ENCODE results near the gene RDH5.

The RDH5 gene

DNA sequence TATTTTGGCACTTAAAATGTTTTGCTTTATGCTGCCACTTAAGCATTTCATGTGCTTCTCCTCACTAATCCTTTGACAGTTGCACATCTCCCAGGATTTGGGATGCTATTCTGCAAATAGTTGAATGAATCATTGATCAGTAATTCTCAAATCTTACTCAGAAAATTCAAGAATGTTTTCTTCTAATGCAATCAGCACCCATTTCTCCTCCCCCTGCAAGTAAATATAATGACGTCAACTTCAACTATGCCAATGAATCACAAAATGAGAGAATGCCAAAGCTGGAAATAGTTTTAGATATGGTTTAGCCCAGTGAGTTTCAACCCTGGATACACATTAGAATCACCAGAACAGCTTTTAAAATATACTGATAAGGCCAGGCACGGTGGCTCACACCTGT, 6.5 kb upstream of the RDH5 start:
- Histone ChIP-seq H2AK5ac (ENCODE audit: low read length) (no peak overlapping the region), H3K4me1 (ENCODE audit: control insufficient read depth, low read depth, low read length) (peaks cover 18% of the 10 kb centered on the region), H3K4me2 (ENCODE audit: low read length) (no peak overlapping the region), H3K56ac (ENCODE audit: low read length) (no peak overlapping the region), H3K4ac (ENCODE audit: low read depth, low read length) (no peak overlapping the region), H2BK15ac (replicated peaks; ENCODE audit: low read depth) (no peak overlapping the region), H3K27ac (ENCODE audit: low read depth, low read length) (no peak overlapping the region), H3K18ac (ENCODE audit: low read length) (no peak overlapping the region), H4K5ac (ENCODE audit: low read length) (no peak overlapping the region), H4K8ac (ENCODE audit: low read depth, low read length) (no peak overlapping the region), H3K27me3 (ENCODE audit: insufficient read depth, low read length, poor library complexity) (no peaks in the 10 kb centered on the region), H3K4me3 (ENCODE audit: low read length) (no peak overlapping the region), H2BK5ac (ENCODE audit: low read length) (no peak overlapping the region), H3K23ac (ENCODE audit: low read length) (no peak overlapping the region), H3K79me2 (ENCODE audit: control insufficient read depth, insufficient read depth, low read length) (no peaks in the 10 kb centered on the region), H3K9ac (ENCODE audit: low read length) (no peak overlapping the region), H2BK120ac (ENCODE audit: low read depth, low read length) (no peak overlapping the region), H3K36me3 (ENCODE audit: control insufficient read depth, insufficient read depth, low read length) (no peaks in the 10 kb centered on the region), H3K79me1 (ENCODE audit: low read length) (no peaks in the 10 kb centered on the region)
- WGBS (ENCODE audit: extremely low coverage, insufficient coverage, low lambda C conversion rate) = no CpG with 5 or more reads among the region's 2 CpGs
- DNase-seq = no peak

DNA sequence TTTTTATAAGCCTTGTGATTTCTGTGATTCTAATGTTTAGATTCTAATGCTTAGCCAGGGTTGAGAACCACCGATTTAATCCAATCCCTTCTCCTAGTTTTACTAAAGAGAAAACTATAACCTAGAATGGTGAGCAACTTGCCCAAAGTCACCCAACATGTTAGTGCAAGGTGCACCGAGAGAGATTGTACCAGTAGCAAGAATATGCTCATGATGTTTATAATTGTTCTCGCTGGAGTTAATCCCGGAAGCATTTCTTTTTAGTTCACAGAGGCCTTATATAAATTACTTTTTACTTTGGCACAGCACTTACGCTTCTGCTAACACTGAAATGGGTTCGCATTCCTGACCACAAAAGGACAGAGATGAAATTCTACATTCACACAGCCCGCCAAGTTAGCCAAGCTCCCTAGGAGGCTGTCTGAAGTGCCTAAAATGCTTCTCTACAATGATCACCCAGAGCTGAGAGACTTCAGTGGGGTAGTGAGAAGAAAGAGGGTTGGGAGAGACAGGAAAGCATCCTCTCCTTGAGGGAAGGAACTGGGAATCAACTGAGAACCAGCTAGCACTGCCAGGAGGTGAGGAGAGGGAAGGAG, 4.9 kb upstream of the RDH5 start:
- peak overlapping the region; percentile 17 for H3K4me3 ChIP-seq (ENCODE audit: low read length)
- H3K79me1 ChIP-seq (ENCODE audit: low read length) = no peaks in the 10 kb centered on the region
- H3K56ac ChIP-seq (ENCODE audit: low read length) = peak overlapping the region; percentile 63
- no CpG with 5 or more reads among the region's 7 CpGs for WGBS (ENCODE audit: extremely low coverage, insufficient coverage, low lambda C conversion rate)
- peak; percentile 40 for DNase-seq
- H3K18ac ChIP-seq (ENCODE audit: low read length) = peak overlapping the region; percentile 31
- H2AK5ac ChIP-seq (ENCODE audit: low read length) = no peak overlapping the region
- H3K4ac ChIP-seq (ENCODE audit: low read depth, low read length) = no peak overlapping the region
- H3K27me3 ChIP-seq (ENCODE audit: insufficient read depth, low read length, poor library complexity) = no peaks in the 10 kb centered on the region
- no peak overlapping the region for H2BK120ac ChIP-seq (ENCODE audit: low read depth, low read length)
- H3K36me3 ChIP-seq (ENCODE audit: control insufficient read depth, insufficient read depth, low read length) = no peaks in the 10 kb centered on the region
- no peak overlapping the region for H3K23ac ChIP-seq (ENCODE audit: low read length)
- H3K27ac ChIP-seq (ENCODE audit: low read depth, low read length) = no peak overlapping the region
- H3K4me2 ChIP-seq (ENCODE audit: low read length) = peak overlapping the region; percentile 56
- no peaks in the 10 kb centered on the region for H3K79me2 ChIP-seq (ENCODE audit: control insufficient read depth, insufficient read depth, low read length)
- H2BK15ac ChIP-seq (replicated peaks; ENCODE audit: low read depth) = no peak overlapping the region
- peak overlapping the region; percentile 81 for H4K5ac ChIP-seq (ENCODE audit: low read length)
- H2BK5ac ChIP-seq (ENCODE audit: low read length) = no peak overlapping the region
- H3K9ac ChIP-seq (ENCODE audit: low read length) = peak overlapping the region; percentile 61
- H3K4me1 ChIP-seq (ENCODE audit: control insufficient read depth, low read depth, low read length) = peaks cover 17% of the 10 kb centered on the region
- peak overlapping the region; percentile 78 for H4K8ac ChIP-seq (ENCODE audit: low read depth, low read length)

DNA sequence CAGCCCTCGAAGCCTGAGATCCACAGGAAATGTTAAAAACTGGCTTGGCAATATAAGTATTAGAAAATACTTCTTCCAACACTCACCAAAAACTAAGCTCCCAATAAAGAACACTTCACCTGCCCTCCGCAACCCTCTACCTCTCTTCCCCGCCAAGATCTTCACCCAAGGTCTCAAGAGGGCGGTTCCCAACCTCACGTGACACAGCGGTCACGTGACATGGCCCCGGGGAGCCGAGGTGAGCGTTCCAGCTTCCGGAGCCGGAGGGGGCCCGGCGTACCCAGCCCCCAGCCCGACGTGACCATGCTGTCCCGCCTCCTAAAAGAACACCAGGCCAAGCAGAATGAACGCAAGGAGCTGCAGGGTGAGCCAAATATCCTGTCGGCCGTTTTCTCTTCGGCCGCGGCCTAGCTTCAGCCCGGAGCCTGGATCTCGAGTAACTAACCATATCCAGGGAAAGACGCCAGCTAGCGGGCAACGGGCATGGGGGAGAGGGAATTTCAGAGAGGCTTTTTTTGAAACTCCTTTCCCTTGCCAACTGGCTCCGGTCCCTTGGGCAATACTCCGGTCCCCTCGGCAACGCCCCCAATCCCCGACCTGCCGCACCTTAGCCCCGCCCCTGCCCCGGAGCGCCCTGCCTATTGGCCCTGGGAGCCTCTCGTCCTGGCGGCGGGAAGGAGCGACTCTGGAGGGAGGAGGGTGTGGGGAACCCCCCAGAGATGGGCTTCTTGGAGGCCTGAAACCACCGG, 4.2 kb upstream of the RDH5 start, which contains the start of gene BLOC1S1:
BLOC1S1 (plus strand) TSS at position 214 of the 749 bp plus-strand sequence; CDS start at position 220, 6 bp downstream.
- no CpG with 5 or more reads among the region's 42 CpGs for WGBS (ENCODE audit: extremely low coverage, insufficient coverage, low lambda C conversion rate)
- peak within 1 kb of the TSS; percentile 98 for H3K27ac ChIP-seq (ENCODE audit: low read depth, low read length)
- H3K79me2 ChIP-seq (ENCODE audit: control insufficient read depth, insufficient read depth, low read length) = no peaks in the 10 kb centered on the region
- no peak within 1 kb of the TSS for H3K4ac ChIP-seq (ENCODE audit: low read depth, low read length)
- peak within 1 kb of the TSS; percentile 78 for H4K8ac ChIP-seq (ENCODE audit: low read depth, low read length)
- peak; percentile 97 for DNase-seq
- peak within 1 kb of the TSS; percentile 91 for H3K9ac ChIP-seq (ENCODE audit: low read length)
- no peaks in the 10 kb centered on the region for H3K27me3 ChIP-seq (ENCODE audit: insufficient read depth, low read length, poor library complexity)
- H3K36me3 ChIP-seq (ENCODE audit: control insufficient read depth, insufficient read depth, low read length) = no peaks in the 10 kb centered on the region
- H3K18ac ChIP-seq (ENCODE audit: low read length) = peak within 1 kb of the TSS; percentile 93
- H3K23ac ChIP-seq (ENCODE audit: low read length) = no peak within 1 kb of the TSS
- H2BK15ac ChIP-seq (replicated peaks; ENCODE audit: low read depth) = no peak within 1 kb of the TSS
- H2BK5ac ChIP-seq (ENCODE audit: low read length) = peak within 1 kb of the TSS; percentile 53
- peak within 1 kb of the TSS; percentile 79 for H3K4me3 ChIP-seq (ENCODE audit: low read length)
- peak within 1 kb of the TSS; percentile 89 for H3K4me2 ChIP-seq (ENCODE audit: low read length)
- peak within 1 kb of the TSS; percentile 81 for H4K5ac ChIP-seq (ENCODE audit: low read length)
- no peak within 1 kb of the TSS for H2BK120ac ChIP-seq (ENCODE audit: low read depth, low read length)
- no peak within 1 kb of the TSS for H2AK5ac ChIP-seq (ENCODE audit: low read length)
- H3K79me1 ChIP-seq (ENCODE audit: low read length) = no peaks in the 10 kb centered on the region
- H3K4me1 ChIP-seq (ENCODE audit: control insufficient read depth, low read depth, low read length) = peaks cover 17% of the 10 kb centered on the region
- H3K56ac ChIP-seq (ENCODE audit: low read length) = peak within 1 kb of the TSS; percentile 93

DNA sequence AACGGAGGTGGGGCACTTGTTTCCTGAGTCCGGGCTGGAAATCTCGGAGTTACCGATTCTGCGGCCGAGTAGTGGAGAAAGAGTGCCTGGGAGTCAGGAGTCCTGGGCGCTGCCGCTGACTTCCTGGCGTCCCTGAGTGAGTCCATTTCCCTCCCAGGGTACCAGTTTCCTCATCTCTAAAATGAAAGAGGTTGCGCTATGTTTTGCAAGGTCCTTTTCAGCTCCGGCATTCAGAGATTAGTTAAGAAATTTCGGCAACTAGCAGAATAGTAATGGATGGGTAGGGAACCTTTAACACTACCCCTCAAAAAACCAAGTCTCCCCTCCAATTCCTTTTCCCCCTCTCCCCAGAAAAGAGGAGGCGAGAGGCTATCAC, 3.6 kb upstream of the RDH5 start:
- Histone ChIP-seq H4K8ac (ENCODE audit: low read depth, low read length) (no peak overlapping the region), H2BK5ac (ENCODE audit: low read length) (no peak overlapping the region), H3K4ac (ENCODE audit: low read depth, low read length) (no peak overlapping the region), H4K5ac (ENCODE audit: low read length) (no peak overlapping the region), H3K18ac (ENCODE audit: low read length) (no peak overlapping the region), H3K9ac (ENCODE audit: low read length) (peak overlapping the region; percentile 91), H3K79me1 (ENCODE audit: low read length) (no peaks in the 10 kb centered on the region), H3K4me1 (ENCODE audit: control insufficient read depth, low read depth, low read length) (peaks cover 17% of the 10 kb centered on the region), H3K79me2 (ENCODE audit: control insufficient read depth, insufficient read depth, low read length) (no peaks in the 10 kb centered on the region), H3K4me3 (ENCODE audit: low read length) (peak overlapping the region; percentile 70), H3K36me3 (ENCODE audit: control insufficient read depth, insufficient read depth, low read length) (no peaks in the 10 kb centered on the region), H2BK15ac (replicated peaks; ENCODE audit: low read depth) (no peak overlapping the region), H2AK5ac (ENCODE audit: low read length) (no peak overlapping the region), H3K56ac (ENCODE audit: low read length) (peak overlapping the region; percentile 93), H3K27me3 (ENCODE audit: insufficient read depth, low read length, poor library complexity) (no peaks in the 10 kb centered on the region), H3K27ac (ENCODE audit: low read depth, low read length) (peak overlapping the region; percentile 98), H3K23ac (ENCODE audit: low read length) (no peak overlapping the region), H2BK120ac (ENCODE audit: low read depth, low read length) (no peak overlapping the region), H3K4me2 (ENCODE audit: low read length) (peak overlapping the region; percentile 87)
- no peak for DNase-seq
- no CpG with 5 or more reads among the region's 13 CpGs for WGBS (ENCODE audit: extremely low coverage, insufficient coverage, low lambda C conversion rate)

DNA sequence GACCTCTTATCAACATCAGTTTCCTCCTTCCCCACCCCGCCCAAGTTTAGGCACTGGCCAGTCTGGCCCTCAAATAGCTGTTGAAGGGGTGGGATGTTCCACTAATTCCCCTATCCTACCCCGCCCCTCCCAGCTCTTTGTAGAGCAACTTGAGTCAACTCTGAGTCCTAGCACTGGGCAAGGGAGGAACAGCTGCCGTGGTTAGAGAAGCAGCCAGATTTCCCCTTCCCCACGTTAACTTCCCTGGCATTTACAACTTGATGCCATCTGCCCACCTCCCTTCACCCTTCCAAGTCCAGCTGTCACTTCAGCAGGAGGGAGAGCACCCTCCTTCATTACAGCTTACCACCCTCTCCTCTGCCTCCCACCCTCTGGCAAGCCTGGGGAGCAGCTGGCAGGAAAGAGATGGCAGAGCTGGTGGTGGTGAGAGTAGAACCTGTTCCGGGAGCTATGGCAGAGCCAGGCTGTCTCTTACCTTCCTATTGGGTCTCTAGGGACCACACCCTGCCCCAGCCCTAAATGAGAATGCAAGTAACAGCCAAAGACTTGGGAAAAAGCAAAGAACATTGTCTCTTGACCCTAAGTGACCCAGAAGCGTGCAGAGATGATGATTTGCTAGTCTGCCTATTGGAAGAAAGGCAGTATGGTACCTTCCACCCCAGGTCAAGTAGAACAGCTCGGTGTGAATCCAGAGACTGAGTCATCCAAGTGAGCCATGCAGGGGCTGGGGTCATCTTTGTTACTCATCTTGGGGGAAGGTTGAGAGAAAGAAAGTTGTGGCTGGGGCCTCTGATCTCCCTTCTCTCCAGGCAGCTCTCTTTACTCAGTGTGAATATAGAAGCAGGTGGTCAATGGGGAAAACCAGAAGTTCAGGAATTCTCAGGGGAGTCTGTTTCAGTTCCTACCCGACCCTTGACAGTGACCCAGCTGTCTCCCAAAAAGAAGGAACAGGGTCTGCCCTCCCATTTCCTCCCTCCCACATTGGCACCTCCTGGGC, 2.9 kb upstream of the RDH5 start:
- peak overlapping the region; percentile 29 for H3K4ac ChIP-seq (ENCODE audit: low read depth, low read length)
- H2BK120ac ChIP-seq (ENCODE audit: low read depth, low read length) = no peak overlapping the region
- no peaks in the 10 kb centered on the region for H3K27me3 ChIP-seq (ENCODE audit: insufficient read depth, low read length, poor library complexity)
- peak overlapping the region; percentile 76 for H3K18ac ChIP-seq (ENCODE audit: low read length)
- peak overlapping the region; percentile 33 for H2BK5ac ChIP-seq (ENCODE audit: low read length)
- peak overlapping the region; percentile 87 for H3K4me2 ChIP-seq (ENCODE audit: low read length)
- H3K79me1 ChIP-seq (ENCODE audit: low read length) = no peaks in the 10 kb centered on the region
- no peak overlapping the region for H2BK15ac ChIP-seq (replicated peaks; ENCODE audit: low read depth)
- peak overlapping the region; percentile 38 for H3K23ac ChIP-seq (ENCODE audit: low read length)
- H4K5ac ChIP-seq (ENCODE audit: low read length) = no peak overlapping the region
- no peaks in the 10 kb centered on the region for H3K79me2 ChIP-seq (ENCODE audit: control insufficient read depth, insufficient read depth, low read length)
- peaks cover 17% of the 10 kb centered on the region for H3K4me1 ChIP-seq (ENCODE audit: control insufficient read depth, low read depth, low read length)
- H2AK5ac ChIP-seq (ENCODE audit: low read length) = peak overlapping the region; percentile 9
- no peak overlapping the region for H4K8ac ChIP-seq (ENCODE audit: low read depth, low read length)
- peak overlapping the region; percentile 29 for H3K27ac ChIP-seq (ENCODE audit: low read depth, low read length)
- H3K4me3 ChIP-seq (ENCODE audit: low read length) = peak overlapping the region; percentile 70
- no CpG with 5 or more reads among the region's 8 CpGs for WGBS (ENCODE audit: extremely low coverage, insufficient coverage, low lambda C conversion rate)
- H3K36me3 ChIP-seq (ENCODE audit: control insufficient read depth, insufficient read depth, low read length) = no peaks in the 10 kb centered on the region
- H3K56ac ChIP-seq (ENCODE audit: low read length) = peak overlapping the region; percentile 93
- DNase-seq = peak; percentile 74
- H3K9ac ChIP-seq (ENCODE audit: low read length) = peak overlapping the region; percentile 91

All from mesendoderm (in vitro differentiated cells).